IPS-NIHi11 (cell line): Measurements from ENCODE around the gene FOXO6.
A peak's percentile ranks its signal among the peaks of the same experiment; 100 is the strongest.
"Not testable (repeated sequence)": the region's sequence is repeated elsewhere in the genome, so short reads cannot be mapped to it uniquely, and the experiment has no call there.

Source experiments
- DNase-seq: peaks from one replicate; pipeline ENCODE4 v3.0.0; 2012; ENCODE audit warnings: mixed read lengths, low spot score

The FOXO6 gene

DNA sequence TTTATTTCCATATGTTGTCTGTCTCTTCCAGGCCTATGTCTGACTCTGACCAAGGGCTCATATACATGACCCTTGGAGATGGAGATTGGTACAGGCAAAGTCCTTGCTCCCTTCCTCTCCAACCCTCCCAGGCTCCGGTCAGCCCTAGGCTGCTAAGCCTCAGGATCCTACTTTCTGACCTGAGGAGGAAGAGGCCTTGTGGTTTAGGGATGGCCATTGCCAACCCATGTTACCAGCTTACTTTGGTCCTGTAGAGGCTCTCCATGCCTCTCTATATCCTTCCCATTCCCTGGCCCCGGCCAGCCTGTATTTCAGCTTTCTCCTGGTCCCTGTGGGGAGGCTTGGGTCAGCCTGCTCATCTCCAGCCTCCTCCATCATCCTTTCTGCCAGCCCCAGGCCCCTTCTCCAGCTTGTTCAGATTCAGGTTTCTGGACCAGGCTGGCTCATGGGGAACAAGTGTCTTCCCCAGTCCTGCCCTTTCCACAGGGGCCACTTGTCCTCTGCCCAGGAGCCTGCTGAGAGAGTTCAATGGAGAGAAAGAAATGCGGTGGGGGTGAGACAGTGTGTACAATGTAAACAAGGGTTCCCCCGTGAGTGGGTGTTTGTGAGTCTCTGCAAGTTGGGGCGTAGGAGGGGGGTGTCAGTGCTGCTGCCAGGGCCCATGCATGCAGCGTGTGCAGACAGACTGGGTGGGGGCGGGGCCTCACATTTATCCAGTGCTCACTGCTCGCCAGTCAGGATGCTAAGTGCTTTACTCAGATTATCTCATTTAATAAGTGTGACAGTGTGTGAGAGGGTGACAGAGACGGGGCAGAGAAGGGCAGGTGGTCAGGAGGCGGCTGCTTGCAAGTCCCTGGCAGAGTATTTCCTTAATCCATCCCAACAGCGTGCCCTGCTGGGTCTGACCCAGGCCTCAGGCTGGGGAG, 31.3 kb upstream of the FOXO6 start:
- no peak for DNase-seq

DNA sequence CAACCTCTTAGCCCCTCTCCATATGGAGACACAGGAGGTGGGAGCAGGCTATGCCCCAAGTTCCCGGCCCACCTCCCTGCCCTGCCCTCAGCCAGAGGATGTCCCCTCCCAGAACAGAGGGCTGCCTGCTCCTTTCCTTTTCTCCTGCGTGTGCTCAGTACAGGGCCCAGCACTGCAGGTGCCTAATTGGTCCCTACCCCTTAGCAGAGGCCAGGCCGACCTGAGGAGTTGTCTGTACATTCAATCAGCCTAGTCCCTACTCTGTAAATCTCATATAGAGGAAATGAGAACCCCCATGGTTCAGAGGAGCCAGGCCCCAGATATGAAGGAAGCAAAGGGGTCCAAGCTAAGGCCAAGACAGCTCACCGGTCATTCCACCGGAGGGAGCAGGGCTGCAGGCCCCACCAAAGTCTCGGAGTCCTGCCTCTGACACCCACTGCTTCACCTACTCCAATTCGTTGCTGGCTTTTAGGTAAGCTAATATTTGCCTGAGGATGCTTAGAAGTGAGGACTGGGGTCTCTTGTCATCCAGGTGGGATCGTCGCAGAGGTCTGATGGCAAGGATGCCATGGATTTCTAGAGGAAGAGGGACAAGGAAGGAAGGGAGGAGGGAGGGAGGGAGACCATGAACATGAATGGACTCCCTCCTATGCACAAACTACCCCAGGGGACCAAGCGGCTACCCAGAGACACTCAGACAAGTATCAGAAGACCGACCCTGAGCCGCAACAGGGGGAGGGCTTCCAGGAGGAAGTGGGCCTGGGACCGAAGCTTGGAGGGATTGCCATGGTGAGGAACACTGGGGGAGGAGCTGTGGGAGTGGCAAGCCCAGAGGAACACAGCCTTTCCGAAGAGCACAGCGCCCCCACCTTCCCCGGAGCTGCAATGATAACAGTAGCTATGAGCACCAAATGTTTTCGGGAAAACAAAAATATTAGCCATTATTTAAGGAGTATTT, 30.4 kb upstream of the FOXO6 start:
- peak; percentile 83 for DNase-seq

DNA sequence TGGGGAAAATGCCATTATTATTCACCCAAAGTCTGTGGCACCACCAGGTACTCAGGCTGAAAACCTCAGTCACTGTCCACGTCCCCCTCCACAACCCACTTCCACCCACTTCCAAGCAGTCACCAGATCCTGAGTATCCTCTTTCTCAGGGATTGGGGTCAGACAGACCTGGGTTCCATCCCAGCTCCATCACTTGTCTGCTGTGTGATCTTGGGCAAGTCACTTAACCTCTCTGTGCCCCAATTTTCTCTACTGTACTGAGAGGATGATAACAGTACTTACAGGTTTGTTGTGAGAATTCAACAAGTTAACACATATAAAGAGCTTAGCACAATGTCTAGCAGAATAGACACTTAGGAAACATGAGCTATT, 29.7 kb upstream of the FOXO6 start:
- DNase-seq = no peak

DNA sequence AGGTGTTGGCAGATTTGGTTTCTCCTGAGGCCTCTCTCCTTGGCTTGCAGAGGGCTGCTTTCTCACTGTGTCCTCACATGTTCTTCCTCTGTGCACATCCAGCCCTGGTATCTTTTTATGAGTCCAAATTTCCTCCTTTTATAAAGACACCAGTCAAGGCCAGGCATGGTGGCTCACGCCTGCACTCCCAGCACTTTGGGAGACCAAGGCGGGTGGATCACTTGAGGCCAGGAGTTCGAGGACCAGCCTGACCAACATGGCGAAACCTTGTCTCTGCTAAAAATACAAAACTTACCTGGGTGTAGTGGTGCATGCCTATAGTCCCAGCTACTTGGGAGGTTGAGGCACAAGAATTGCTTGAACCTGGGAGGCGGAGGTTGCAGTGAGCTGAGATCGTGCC, 29.1 kb upstream of the FOXO6 start:
- not testable (repeated sequence) for DNase-seq

DNA sequence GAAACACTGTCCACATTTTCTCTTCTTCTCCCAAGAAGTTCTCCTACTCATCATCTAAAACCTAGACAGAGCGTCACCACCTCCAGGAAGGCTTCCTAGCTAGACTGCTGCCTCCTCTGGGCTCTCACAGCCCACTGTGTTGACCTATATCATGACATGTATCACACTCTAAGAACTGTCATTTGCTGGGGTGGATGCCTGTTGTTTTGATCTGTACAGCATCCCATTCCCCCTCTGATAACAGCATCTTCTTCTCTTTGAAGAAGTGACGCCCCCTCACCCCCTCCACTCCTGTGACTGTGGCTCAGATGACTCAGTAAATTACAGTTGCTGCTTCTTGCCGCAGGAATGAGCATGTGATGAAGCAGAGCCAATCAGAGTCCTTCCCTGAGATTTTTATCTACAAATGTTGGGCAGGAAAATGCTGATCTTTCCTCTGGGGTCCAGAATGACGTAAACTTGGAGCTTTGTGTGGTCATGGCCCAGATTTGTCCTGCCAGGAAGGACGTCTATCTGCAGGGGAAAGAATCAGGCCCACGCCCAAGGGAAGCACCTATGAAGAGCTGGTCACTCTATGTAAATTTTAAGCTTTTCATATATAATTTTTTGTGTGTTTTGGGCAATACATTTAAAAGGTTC, 28.0 kb upstream of the FOXO6 start:
- no peak for DNase-seq

DNA sequence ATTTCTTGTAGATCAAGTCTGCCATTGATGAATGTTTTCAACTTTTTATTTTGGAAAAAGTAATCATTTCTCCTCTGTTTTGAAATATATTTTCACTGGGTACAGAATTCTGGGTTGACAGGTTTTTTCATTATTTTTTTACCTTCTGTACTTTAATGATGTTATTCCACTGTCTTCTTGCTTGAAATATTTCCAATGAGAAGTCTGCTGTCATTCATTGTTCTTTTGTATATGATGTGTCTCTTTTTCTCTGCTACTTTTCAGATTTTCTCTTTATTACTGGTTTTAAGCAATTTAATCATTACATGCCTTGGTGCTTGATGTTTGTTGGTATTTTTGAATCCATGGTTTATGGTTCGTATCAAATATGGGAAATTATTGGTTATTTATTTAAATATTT, 22.4 kb upstream of the FOXO6 start:
- no peak for DNase-seq

DNA sequence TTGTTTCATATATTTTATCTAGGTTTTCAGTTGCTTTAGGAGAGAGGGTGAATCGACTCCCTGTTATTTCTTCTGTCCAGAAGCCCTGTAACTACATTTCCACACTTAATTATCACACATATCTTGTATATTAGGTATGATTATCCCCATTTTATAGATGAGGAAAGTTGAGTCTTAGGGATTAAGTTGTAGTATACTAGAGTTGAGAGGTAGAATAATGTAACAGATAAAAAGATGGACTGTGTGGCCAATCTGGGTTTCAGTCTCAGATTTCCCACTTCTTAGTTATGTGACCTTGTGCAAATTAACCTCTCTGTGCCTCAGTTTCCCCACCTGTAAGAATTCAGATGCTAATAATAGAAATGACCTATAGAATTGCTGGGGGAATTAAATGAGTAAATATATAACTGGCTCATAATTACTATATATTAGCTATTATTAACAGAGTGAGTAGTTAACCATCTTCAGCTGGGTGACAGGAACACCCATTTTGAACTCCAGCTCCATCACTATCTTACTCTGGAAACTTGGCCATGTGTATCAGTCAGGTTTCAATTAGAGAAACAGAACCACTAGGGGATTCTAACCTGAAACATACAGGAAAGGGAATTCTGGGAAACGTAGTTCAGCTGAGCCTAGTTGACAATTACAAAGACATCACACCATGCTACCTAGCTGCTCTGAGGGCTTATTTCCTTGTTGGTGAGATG, 20.4 kb upstream of the FOXO6 start:
- DNase-seq = no peak

DNA sequence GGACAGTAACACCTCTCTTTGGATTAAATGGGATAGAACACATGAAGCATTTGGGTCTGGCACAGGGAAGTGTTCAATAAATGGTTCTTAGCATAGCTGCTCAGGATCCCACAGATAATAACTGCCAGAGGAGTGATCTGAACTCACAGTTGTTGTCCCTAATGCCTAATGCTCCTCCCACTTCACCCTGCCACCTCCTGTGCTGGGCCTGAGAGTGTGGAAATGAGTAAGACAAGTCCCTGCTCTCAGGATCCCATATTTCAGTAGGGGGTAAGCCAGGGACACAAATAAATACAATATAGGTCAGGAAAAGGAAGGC, 19.9 kb upstream of the FOXO6 start:
- no peak for DNase-seq

DNA sequence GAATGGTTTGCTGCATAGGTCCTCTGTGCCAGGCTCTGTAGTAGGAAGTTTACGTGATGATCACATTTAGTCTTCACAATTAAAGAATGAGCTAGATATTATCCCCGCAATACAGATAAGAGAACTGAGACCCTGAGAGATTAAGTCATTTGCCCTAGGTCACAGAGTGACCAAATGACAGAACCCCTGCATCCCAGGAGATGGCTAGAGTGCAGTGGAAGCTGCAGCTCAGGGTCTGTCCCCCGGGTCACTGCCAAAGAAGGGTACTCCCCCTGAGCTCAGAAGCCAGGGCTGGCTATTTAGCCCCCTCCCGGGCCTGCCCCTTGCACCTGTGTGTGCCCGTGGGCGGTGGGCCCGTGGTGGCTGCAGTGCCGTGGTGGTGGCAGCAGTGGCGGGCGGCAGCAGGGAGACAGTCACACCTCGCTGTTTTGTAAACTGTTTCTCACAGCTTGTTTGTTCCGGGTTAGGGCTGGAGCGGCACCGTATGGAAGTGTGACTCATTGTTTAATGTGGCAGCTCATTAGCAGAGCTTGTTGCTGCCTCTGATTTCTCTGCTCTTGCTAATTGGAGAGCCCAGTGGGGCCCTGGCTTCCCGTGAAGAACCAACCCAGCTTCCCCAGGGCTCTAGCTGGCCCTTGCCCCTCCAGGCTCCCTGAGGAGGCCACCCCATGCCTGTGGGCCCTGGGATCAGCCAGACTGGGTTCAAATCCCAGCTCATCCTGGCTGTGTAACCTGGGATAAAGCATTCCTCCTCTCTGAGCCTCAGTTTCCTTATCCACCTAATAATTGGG, 19.3 kb upstream of the FOXO6 start:
- DNase-seq = no peak

DNA sequence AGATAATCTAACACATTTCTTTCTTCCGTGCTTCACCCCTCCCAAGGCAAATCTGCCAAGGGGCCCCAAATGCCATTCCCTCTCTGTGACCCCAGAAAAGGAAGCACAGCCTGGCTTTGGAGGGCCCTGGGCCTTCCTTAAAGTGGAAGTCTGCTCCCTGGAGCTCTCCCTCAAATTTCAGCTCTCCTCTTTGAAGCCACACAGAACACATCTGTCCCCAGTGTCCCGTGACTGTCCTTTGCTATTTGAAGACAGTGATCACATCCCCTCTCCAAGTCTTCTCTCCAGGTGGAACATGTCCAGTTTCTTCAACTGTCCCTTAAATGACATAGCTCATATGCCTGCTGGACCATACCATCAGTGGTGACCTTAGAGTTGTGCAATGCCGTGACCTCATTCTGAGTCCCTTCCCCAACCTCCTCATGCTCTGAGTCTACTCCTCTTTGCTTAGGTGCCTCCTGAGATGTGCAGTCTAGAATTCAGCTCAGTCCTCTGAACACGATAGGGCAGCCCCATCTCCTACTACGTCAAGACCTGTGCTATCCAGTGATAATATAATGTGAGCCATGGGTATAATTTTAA, 18.4 kb upstream of the FOXO6 start:
- DNase-seq = no peak

DNA sequence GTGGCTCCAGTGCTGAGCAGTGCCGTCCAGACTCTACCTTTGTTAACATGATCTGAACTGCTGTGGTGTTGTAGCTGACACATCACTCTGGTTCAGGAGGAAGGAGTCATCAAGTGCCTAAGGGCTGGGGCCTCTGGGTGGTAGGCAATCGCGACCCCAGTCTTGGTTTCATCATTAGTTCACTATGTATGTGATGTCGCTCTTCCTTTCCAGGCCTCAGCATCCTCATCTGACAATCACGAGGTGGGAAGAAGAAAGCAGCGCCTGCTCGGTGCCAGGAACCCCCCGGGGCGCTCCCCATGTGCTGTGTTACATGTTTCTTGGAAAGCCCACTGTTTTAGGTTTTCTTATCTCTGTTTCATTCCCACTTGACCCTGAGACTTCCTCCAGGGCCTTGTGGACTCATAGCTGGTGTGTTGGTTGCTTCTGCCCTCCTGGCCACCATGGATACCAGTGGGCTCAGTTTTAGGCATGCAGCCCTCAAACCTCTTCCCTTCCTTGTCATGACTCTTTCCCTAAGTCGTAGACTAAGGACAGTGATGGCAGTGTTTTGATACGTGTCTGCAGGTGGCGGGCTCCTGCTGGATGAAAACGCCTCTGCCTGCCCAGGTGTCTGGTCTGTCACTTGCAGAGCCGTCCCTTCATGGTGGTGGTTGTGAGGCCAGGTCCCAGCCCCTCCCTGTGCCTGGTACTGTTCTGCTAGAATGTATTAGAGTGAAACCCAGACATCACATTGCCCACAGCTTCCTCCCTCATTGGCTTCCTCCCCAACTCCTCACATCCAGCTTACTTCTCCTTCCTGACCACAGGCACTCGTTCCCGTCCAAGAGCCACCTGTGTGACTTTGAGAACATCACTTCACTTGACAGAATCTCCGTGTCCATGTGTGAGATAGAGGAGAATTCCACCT, 17.2 kb upstream of the FOXO6 start:
- no peak for DNase-seq

DNA sequence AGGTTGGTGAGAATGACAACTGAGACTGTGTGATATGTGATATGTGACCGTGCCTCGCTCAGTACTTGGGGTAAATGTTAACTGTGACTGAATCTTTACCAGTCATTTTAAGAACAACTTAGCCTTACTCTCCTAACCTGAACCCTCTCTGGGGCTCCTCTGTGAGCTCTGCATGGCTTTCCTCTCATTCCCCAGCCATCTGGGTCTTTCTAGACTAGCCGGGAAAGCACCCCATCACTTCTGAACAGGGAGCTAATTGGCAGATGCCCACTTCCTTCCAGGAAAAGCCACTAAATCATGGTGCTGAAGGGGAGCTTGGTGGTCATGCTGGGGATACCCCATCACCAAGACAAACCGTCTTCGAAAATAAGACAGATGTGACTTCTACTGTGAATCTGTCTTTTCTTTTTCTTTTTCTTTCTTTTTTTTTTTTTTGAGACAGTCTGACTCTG, 16.5 kb upstream of the FOXO6 start:
- no peak for DNase-seq

DNA sequence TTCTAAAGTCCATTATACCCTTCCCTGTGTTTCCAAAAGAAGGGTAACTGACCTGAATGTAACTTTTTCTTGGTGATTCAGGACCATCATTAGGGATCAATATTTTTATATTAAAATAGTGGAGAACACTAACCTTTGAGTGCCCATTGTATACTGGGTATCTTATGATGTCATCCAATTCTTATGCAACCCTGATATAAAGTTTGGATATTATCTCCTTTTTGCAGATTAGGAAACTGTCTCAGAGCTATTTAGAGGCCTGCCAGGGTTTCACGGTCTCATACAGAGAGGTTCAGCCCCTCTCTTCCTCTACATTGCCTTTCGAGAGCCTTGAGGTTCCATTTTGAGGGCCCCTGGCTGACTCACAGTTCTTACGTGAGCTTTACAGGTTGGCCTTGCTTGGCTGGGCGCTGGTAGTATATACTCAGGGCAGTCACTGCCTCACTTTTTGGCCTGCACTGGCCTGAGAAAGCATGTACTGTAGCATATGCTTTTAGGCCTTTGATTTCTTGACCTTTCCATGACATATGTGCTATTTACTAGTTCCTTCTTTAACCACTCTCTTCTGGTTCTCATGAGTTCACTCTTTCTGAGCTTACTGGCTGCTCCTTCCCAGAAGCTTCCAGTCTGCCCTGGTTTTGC, 15.7 kb upstream of the FOXO6 start:
- no peak for DNase-seq

DNA sequence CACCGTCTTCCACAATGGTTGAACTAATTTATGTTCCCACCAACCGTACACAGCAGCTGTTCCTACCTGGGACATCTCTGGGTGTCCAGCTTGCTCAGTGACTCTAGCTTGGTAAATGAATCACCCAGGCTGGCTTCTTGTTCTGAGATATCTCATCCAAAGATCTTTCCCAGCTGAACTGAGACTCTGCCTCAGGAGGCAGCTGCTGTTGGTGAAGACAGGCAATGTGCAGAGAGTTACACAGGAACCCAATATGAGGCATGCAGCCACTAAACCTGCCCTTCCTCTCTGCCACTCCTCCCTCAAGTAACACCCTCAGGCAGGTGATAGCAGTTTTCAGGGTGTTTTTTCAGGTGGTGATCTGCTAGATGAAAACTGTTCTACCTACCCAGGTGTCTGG, 14.0 kb upstream of the FOXO6 start:
- no peak for DNase-seq

DNA sequence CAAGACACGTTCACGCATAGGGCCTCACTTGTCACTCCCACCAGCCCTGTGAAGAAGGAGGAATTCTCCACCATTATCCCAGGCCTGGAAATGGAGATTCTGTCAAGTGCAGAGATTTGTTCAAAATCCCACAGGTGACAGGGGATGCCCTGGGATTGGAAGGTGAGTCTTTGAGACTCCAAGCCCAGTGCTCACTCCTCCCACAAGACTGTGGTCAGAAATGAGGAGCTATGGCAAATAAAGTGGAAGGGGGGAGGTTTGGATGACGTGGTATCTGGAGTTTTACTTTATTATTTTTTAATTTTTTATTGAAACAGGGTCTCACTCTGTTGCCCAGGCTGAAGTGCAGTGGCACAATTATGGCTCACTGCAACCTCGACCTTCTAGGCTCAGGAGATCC, 12.8 kb upstream of the FOXO6 start:
- no peak for DNase-seq

DNA sequence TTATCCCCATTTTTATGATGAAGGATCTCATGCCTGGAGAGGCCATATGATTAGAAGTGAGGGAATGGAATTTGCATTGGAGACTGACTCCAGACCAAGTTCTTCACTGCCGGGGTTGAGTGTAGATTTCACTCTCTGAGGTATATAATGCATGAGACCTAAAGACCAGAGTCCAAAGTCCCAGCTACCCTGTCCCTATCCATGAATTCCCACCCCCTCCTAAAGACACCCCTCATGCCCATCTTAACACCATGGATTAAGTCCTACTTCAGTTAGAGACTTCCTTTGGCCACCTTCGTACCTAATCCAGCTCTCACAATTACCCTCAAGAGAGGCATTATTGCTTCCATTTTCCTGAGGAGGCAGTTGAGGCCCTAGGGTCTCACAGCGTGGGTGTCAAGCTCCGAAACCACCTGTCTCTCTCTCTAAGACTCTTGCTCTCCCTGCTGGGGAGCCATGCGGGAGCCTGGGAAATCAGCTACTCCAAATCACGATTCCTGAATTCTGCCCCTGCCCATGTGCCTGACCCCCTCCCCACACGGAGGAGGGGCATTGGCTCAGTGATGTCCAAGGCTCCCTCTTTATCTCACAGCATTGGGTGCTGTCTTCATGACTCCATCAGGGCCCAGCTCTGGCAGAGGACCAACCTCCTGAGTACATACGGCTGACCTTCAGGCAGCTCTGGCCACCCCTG, 11.7 kb upstream of the FOXO6 start:
- no peak for DNase-seq

DNA sequence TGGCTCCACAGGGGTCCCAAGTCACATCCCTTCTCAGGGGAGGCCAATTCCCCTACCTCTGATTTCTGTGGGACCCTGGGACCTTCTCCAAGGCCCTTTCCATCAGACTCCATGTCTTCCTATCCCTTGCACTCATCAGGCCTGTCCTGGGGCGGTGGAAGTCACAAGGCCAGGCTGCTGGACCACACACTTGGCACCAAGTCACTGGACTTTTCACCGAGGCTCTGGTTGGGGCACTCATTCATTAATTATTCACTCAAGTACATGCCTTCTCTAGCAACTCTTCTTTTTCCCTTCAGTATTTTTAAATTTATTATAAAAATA, 11.2 kb upstream of the FOXO6 start:
- no peak for DNase-seq

DNA sequence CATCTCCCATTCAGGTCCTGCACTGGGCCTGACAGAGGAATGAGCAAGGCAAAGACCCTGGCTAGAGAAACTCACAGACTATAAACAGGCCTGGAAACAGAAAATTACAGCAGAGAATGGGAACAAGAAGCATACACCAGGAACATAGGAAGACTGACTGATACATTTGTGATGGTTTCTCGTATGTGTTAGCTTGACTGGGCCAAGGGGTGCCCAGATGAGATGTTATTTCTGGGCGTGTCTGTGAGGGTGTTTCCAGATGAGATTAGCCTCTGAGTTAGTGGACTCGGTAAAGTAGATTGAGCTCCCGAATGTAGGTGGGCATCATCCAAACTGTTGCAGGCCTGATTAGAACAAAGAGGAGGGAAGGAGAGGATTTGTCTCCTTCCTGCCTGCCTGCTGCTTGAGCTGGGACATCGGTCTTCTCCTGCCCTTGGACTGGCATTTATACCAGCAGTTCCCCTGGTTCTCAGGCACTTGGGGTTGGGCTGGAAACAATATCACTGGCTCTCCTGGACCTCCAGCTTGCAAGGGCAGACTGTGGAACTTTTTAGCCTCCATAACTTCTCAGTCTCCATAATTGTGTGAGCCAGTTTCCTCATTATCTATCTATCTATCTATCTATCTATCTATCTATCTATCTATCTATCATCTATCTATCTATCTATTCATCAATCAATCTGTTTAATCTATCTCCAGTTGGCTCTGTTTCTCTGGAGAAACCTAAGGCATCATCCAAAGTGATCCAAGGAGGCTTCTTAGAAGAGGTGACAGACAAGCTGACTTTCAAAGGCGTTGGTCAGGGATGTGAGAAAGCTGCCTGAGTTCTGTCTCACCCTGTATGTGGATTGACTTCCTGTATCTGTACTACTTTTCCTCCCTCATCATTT, 9.7 kb upstream of the FOXO6 start:
- DNase-seq = no peak
